GM12873 (cell line): ENCODE results near the gene MEAK7.

Source experiments
- TF ChIP-seq, protein P1 (sequence below): IDR thresholded peaks from 2 replicates; pipeline ENCODE4 v1.5.1; 2012; ENCODE audit warnings: low read depth, mild to moderate bottlenecking, moderate library complexity, low read length, control low read depth; ENCODE audit not compliant: insufficient read depth; ENCODE audit errors: missing control alignments

Gene MEAK7

DNA sequence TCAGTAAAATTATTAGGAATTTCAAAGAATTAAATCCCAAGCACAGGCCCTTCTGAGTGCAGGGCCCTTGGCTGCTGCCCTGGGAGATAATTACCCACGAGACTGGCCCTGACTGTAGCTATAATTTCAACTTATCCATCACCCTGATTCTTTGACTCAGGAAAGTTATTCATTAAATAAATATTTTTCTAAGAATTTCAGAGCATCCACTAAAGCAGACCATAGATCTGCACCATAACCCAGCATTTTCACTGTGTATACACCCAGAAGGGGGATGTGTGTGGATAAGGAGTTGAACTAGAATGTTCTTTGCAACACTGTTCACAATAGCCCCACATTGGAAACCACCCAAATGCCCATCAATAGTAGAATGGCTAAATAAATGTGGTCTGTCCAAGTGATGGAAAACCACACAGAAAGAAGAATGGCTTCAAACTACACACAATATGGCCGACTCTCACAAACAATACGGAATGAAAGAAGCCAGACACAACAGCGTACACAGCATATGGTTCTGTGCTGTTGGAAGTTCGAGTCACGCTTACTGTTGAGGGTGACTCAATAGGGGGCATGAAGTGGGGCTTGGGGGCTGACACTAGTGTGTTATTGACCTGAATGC, 33.9 kb upstream of the MEAK7 start:
- TF ChIP-seq, protein P1, sequence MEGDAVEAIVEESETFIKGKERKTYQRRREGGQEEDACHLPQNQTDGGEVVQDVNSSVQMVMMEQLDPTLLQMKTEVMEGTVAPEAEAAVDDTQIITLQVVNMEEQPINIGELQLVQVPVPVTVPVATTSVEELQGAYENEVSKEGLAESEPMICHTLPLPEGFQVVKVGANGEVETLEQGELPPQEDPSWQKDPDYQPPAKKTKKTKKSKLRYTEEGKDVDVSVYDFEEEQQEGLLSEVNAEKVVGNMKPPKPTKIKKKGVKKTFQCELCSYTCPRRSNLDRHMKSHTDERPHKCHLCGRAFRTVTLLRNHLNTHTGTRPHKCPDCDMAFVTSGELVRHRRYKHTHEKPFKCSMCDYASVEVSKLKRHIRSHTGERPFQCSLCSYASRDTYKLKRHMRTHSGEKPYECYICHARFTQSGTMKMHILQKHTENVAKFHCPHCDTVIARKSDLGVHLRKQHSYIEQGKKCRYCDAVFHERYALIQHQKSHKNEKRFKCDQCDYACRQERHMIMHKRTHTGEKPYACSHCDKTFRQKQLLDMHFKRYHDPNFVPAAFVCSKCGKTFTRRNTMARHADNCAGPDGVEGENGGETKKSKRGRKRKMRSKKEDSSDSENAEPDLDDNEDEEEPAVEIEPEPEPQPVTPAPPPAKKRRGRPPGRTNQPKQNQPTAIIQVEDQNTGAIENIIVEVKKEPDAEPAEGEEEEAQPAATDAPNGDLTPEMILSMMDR, result no peak

DNA sequence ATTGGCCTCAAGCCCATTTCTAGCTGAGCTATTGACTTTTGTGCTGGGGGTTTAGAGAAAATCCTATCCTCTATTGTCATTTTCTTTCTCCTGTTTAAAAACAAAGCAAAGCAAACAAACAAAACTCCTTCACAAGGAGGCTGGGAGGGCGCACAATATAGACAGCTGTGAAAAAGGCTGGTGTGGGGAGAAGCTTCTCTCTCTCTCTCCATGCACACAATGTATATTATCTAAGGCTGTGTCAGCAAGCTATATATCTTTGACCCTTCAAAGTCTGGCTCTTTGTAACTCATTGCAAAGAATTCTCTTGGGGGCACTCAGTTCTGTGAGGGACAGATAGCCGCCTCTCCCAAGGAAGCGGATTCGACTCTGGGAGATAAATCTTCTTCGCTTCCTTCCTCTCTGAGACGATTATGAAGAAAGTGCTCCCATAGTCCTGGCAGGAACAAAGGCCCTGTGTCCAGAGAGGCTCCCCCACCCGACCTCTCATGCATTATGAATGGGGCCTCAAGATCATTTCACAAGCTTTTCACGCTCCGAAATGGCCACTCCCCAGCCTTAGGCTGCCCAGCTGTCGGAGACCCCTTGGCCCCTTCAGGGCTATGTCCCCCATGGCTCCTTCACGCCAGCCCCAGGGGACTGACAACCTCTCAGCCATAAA, 33.2 kb upstream of the MEAK7 start:
- TF ChIP-seq, protein P1, result no peak

DNA sequence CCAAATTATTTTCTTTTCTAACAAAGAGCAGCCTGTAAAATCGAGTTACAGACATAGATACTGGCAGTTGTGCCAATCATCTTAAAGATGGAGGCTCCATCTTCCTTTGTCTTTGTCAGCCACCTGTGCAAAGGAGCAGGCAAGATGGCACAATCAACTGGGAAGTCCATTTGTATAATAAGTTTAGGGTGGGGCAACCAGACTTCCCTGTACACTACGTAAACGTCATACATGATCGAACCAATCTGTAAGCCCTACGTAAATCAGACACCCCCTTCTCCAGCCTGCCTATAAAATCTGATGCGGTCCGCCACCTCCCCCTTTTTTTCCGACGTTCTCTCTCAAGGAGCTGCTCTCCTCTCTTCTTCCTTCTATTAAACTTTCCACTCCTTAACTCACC, 31.4 kb upstream of the MEAK7 start:
- TF ChIP-seq, protein P1, result no peak

DNA sequence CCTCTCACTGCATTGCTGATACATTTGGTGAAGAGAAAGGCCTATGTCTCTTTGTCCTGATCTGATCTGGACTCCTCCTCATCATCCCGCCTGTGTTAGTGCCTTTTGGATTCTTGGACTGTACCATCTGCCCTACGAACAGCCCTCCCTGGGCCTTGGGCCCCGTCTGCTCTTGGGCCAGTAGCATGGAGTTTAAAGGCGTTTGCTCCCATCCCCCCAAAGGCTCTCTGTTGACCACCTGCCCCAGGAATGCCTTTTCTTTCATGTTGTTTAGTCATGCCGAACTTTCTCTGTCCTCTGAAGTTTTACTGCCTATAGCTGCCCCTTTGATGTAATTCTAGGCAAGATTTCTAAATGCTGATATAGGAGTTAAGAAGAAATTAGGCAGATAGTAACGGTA, 30.9 kb upstream of the MEAK7 start:
- TF ChIP-seq, protein P1, result no peak

DNA sequence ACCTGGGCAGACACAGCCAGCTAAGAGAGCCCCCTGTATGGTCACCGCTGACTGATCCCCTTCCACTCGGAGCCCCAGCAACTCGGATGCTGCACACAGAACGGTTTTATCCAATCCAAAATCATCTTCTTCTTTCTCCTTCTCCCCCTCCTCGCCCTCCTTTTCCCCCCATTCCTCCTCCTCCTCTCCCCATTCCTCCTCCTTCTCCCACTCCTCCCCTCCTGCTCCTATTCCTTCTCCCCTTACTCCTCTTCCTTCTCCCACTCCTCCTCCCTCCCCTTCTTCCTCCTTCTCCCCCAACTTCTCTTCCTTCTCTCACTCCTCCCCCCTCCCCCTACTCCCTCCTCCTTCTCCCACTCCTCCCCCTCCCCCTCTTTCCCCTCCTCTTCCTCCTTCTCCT, 30.4 kb upstream of the MEAK7 start:
- TF ChIP-seq, protein P1, result no peak

DNA sequence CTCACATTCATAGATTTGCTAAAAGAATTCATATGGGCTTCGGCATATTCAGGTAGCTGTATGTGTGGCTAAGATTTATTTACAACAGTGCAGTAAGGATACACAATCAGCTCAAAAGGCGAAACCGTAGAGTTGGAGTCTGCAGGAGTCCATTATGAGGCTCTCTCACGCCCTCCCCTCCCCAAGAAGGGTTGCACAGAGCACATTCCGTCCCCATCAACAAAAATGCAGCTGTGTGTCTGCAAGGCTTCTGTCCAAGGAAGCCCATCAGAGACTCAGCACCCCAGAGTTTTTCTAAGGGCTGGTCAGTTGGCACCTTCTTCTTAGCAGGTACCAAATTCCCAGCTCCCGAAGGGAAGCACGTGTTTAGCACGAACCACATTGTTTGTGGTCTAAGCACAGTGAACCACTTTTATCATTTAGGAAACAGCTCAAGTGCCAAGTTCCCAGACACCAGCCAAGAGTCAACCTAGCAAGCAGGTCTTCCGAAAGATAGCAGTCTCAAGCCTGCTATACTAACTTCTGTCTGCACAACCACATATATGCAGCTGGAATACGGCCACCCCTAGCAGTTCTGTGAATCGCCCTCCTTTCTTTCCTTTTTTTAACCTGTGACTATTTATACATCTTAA, 28.5 kb upstream of the MEAK7 start:
- TF ChIP-seq, protein P1, result no peak

DNA sequence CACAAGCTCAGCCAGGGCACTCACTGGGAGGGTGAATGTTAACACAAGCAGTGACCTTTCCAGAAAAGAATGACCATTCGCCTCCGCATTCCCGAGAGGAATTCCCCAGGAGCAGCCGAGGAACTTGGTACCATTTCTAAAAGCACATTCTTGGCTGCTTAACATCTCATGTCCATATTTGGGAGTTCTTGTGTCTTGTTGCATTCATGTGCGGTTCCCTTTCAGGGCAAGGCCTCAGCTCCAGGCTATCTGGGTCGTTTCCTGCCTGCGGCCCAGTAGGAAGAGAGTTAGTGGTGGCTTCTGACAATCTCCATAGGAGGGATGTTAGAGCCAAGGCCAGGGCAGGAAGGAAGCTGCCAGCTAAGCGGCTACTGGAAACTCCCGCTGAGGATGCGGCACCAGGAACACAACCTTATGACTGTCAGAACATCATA, 27.8 kb upstream of the MEAK7 start:
- TF ChIP-seq, protein P1, result no peak
